HCT116 (cell line): ENCODE results near the gene HOXB7.

Source experiments
- CTCF ChIP-seq, 3 experiments: fragments of 200-600 bp in 1 of 3; sonication (generic) in 1 of 3; IDR thresholded peaks in 2 of 3; conservative IDR thresholded peaks in 1 of 3; 2 replicates each; pipeline ENCODE4 v1.5.1; 2012 to 2017; ENCODE audit warnings: low read depth in 2 of 3, low read length in 2 of 3, antibody characterized with exemption in 1 of 3, borderline replicate concordance in 1 of 3, control low read depth in 1 of 3, mild to moderate bottlenecking in 1 of 3, mixed read lengths in 1 of 3, mixed run types in 1 of 3, moderate library complexity in 1 of 3; ENCODE audit not compliant: insufficient read depth in 1 of 3
- POLR2A ChIP-seq: IDR thresholded peaks from 2 replicates; pipeline ENCODE4 v1.7.0; 2011; ENCODE audit warnings: borderline replicate concordance; ENCODE audit not compliant: insufficient read depth, insufficient read length; ENCODE audit errors: extremely low read depth
- POLR2AphosphoS5 ChIP-seq: IDR thresholded peaks from 2 replicates; pipeline ENCODE4 v1.6.1; 2011; ENCODE audit warnings: mild to moderate bottlenecking, low read depth, low read length, moderate library complexity
- REST ChIP-seq: IDR thresholded peaks from 2 replicates; pipeline ENCODE4 v1.6.1; 2012; ENCODE audit warnings: low read depth

- TF ChIP-seq POLR2AphosphoS5: no peak
- TF ChIP-seq CTCF (IDR thresholded peaks at IDR 0.05 in 2 of 3, conservative IDR thresholded peaks at IDR 0.05 in 1 of 3; ENCODE audit: borderline replicate concordance in 1 of 3, insufficient read depth in 1 of 3, low read depth in 2 of 3, low read length in 2 of 3): no peak
- TF ChIP-seq POLR2A: no peak
- no peak for TF ChIP-seq REST
Measured at GRCh38 chr17:48640858-48641180, 30.0 kb upstream of the HOXB7 start.
